NCI-H1436 (cell line): ENCODE measurements around the gene GALNT16.

Source experiments
- DNase-seq: peaks from one replicate; lab custom pipeline; 2025; lab: John Stamatoyannopoulos, UW

Gene GALNT16

GRCh38 chr14:69317102-69317755 lies 57.3 kb downstream of the GALNT16 start:
- no peak for DNase-seq

- no peak for DNase-seq
Observed at GRCh38 chr14:69317780-69318179, 57.8 kb downstream of the GALNT16 start.

- no peak for DNase-seq
Observed at GRCh38 chr14:69318241-69318640, 58.3 kb downstream of the GALNT16 start.

- no peak for DNase-seq
Observed at GRCh38 chr14:69318901-69319475, 59.0 kb downstream of the GALNT16 start.

GRCh38 chr14:69319911-69320310 lies 60.0 kb downstream of the GALNT16 start:
- no peak for DNase-seq

GRCh38 chr14:69320581-69321365 lies 60.8 kb downstream of the GALNT16 start:
- no peak for DNase-seq

- no peak for DNase-seq
Observed at GRCh38 chr14:69321601-69322330, 61.8 kb downstream of the GALNT16 start.

- no peak for DNase-seq
Observed at GRCh38 chr14:69323266-69323998, 63.5 kb downstream of the GALNT16 start.

- DNase-seq = no peak
Observed at GRCh38 chr14:69323999-69324282, 64.0 kb downstream of the GALNT16 start.

GRCh38 chr14:69324341-69324931 lies 64.5 kb downstream of the GALNT16 start:
- DNase-seq = no peak

GRCh38 chr14:69325086-69325485 lies 65.1 kb downstream of the GALNT16 start:
- DNase-seq = no peak

- no peak for DNase-seq
Observed at GRCh38 chr14:69325646-69326265, 65.8 kb downstream of the GALNT16 start.

GRCh38 chr14:69326611-69327010 lies 66.7 kb downstream of the GALNT16 start:
- no peak for DNase-seq

- no peak for DNase-seq
Observed at GRCh38 chr14:69327507-69327906, 67.5 kb downstream of the GALNT16 start.

GRCh38 chr14:69328317-69328716 lies 68.4 kb downstream of the GALNT16 start:
- DNase-seq = peak; percentile 87

GRCh38 chr14:69328765-69329164 lies 68.8 kb downstream of the GALNT16 start:
- DNase-seq = no peak

GRCh38 chr14:69331206-69331605 lies 71.2 kb downstream of the GALNT16 start:
- no peak for DNase-seq

- no peak for DNase-seq
Observed at GRCh38 chr14:69332782-69333395, 72.9 kb downstream of the GALNT16 start.

GRCh38 chr14:69333791-69334337 lies 73.9 kb downstream of the GALNT16 start:
- DNase-seq = no peak

GRCh38 chr14:69334576-69334975 lies 74.6 kb downstream of the GALNT16 start:
- no peak for DNase-seq
